Ovary (tissue), 9 donors: ENCODE results near the gene NVL. TPM values are rescaled to one million over a fixed set of nuclear protein-coding genes. Genes with fewer than 3 reads are reported as not detected.
"Not testable (repeated sequence)": the region's sequence is repeated elsewhere in the genome, so short reads cannot be mapped to it uniquely, and the experiment has no call there.

Experiments used
- DNase-seq, 5 donors: peaks; one replicate each; pipeline ENCODE4 v3.0.0-alpha.2; 2019 to 2020
- H3K27ac ChIP-seq, 2 donors: fragments of 200-600 bp; one replicate each; pipeline versions ENCODE4 v1.5.1 to v1.8.0; 2019 to 2022
- H3K27me3 ChIP-seq: fragments of 200-600 bp; one replicate; pipeline ENCODE4 v1.8.0; 2022
- H3K36me3 ChIP-seq: fragments of 200-600 bp; sonication (generic); one replicate; pipeline ENCODE4 v1.5.1; 2019
- H3K4me1 ChIP-seq: one replicate; pipeline ENCODE4 v1.8.1; 2013; ENCODE audit warnings: mild to moderate bottlenecking, moderate library complexity; ENCODE audit not compliant: insufficient read depth
- H3K4me3 ChIP-seq: fragments of 200-600 bp; sonication (generic); one replicate; pipeline ENCODE4 v1.5.1; 2017
- H3K9me3 ChIP-seq, 2 donors: fragments of 200-600 bp in 1 of 2; sonication (generic) in 1 of 2; one replicate each; pipeline versions ENCODE4 v1.5.1 to v1.8.1; 2013 to 2019; ENCODE audit warnings: mild to moderate bottlenecking in 1 of 2, moderate library complexity in 1 of 2
- CTCF ChIP-seq, 3 donors: fragments of 450-650 bp in 2 of 3; fragments of 200-600 bp in 1 of 3; IDR thresholded peaks; one replicate each; pipeline versions ENCODE4 v1.5.1 to v1.8.0; 2016 to 2022; ENCODE audit warnings: antibody characterized with exemption in 3 of 3, mild to moderate bottlenecking in 1 of 3
- EP300 ChIP-seq: sonication (generic); formaldehyde crosslinking; IDR thresholded peaks from one replicate; pipeline ENCODE4 v1.6.1; 2017; ENCODE audit warnings: antibody characterized with exemption
- POLR2A ChIP-seq: fragments of 450-650 bp; IDR thresholded peaks from one replicate; pipeline ENCODE4 v1.6.1; 2017; ENCODE audit warnings: antibody characterized with exemption, mild to moderate bottlenecking, moderate library complexity
- WGBS, 3 donors: extraction: QIAGEN DNeasy Blood & Tissue Kit in 1 of 3; methylation state at CpG; one replicate each; pipeline versions ENCODE4 v1.1.5 to v1.1.7; 2013 to 2017; 5-methylcytosine and 5-hydroxymethylcytosine counted together
- intact Hi-C, 4 donors: fragments of 100-400 bp; cut with DNase I; formaldehyde crosslinking; loops; one replicate each; pipeline versions ENCODE4 v1.11.0 to v1.15.1; 2022 to 2023
- polyA plus RNA-seq, 2 donors: library from polyadenylated mRNA; stranded (reverse); fragments of 200-250 nt in 1 of 2; fragments of 350-450 nt in 1 of 2; fragmentation: Illumina TruSeq in 1 of 2; extraction: RNeasy Lipid Tissue Mini Kit (QIAGEN cat#74804) in 1 of 2; gene quantifications; one replicate each; pipeline ENCODE4 v1.2.3, GENCODE V29; 2013 to 2014
- total RNA-seq, 7 donors: library from RNA; depleted of rRNA in 2 of 7; stranded (reverse); fragments of >200 nt in 2 of 7; fragmentation: NEBNext Ultra II Directional in 3 of 7; extraction: Animal tissue kit (Norgen Biotek cat#: 25700) in 3 of 7; gene quantifications; one replicate each; pipeline versions ENCODE4 v1.1.0 to v1.2.4, GENCODE V29; 2016 to 2023
- donor health status: DM: no; HTN: no; CAD: no; lungs with moderate emphysema.
- donor health status: DM: no; HTN: no; CAD: no.
- donor health status: Bipolar disorder and iron deficiency.
- donor health status: DM: yes; HTN: yes; CAD: no.
- donor health status: DM: no; HTN: no; CAD: no.
- donor health status: DM: yes; HTN: yes; CAD: no.

The NVL gene
- total and polyA plus RNA-seq, 9 donors, result 15.4 to 31.9 (median 23.4) TPM

- TF ChIP-seq EP300, result no peak
- TF ChIP-seq CTCF (IDR thresholded peaks at IDR 0.05), result no peak
- TF ChIP-seq POLR2A, result no peak
- intact Hi-C loops, result no loop called here
- WGBS, 3 donors, result 22 to 24% (median 24%) methylated on average over 4 of the region's 4 CpGs
- DNase-seq, result no peak
- Histone ChIP-seq H3K36me3 (no peaks in the 10 kb centered on the region), H3K27ac (no peak overlapping the region), H3K27me3 (no peaks in the 10 kb centered on the region), H3K9me3 (no peaks in the 10 kb centered on the region), H3K4me1 (peaks cover 2% of the 10 kb centered on the region), H3K4me3 (no peak overlapping the region)
Measured at GRCh38 chr1:224211206-224211962, 118.6 kb downstream of the NVL start.

GRCh38 chr1:224205931-224206538 is 123.9 kb downstream of the NVL start:
- H3K36me3 ChIP-seq, intact Hi-C loops, H3K9me3 ChIP-seq, H3K27ac ChIP-seq, H3K4me1 ChIP-seq, H3K4me3 ChIP-seq, DNase-seq, H3K27me3 ChIP-seq: not testable (repeated sequence)
- WGBS, 3 donors, result 82 to 89% (median 84%) methylated on average over 10 of the region's 10 CpGs

- intact Hi-C loops, result no loop called here
- no peak for DNase-seq
- 25 to 39% (median 31%) methylated on average over 4 of the region's 4 CpGs for WGBS, 3 donors
- Histone ChIP-seq H3K27ac (no peak overlapping the region), H3K4me1 (peaks cover 4% of the 10 kb centered on the region), H3K36me3 (no peaks in the 10 kb centered on the region), H3K9me3 (no peaks in the 10 kb centered on the region), H3K27me3 (no peaks in the 10 kb centered on the region), H3K4me3 (no peak overlapping the region)
- no peak for TF ChIP-seq EP300
- TF ChIP-seq POLR2A, result no peak
- no peak for TF ChIP-seq CTCF (IDR thresholded peaks at IDR 0.05)
Measured at GRCh38 chr1:224205438-224205840, 124.5 kb downstream of the NVL start.

GRCh38 chr1:224203243-224204016 is 126.5 kb downstream of the NVL start:
- TF ChIP-seq CTCF (IDR thresholded peaks at IDR 0.05), result no peak
- TF ChIP-seq POLR2A, result no peak
- no peak for TF ChIP-seq EP300
- H3K4me1 ChIP-seq, result peaks cover 4% of the 10 kb centered on the region
- no peaks in the 10 kb centered on the region for H3K27me3 ChIP-seq
- H3K9me3 ChIP-seq, result no peaks in the 10 kb centered on the region
- H3K4me3 ChIP-seq, result no peak overlapping the region
- H3K36me3 ChIP-seq, result no peaks in the 10 kb centered on the region
- peak in 2 of 5 donors; percentile 17 to 41 for DNase-seq
- 36 to 46% (median 37%) methylated on average over 8 of the region's 8 CpGs for WGBS, 3 donors
- intact Hi-C loops, result no loop called here
- H3K27ac ChIP-seq, result no peak overlapping the region
